Eye (tissue), 1 donor: ENCODE measurements around the gene ALDH1L1.

Experiments used
- DNase-seq: peaks from one replicate; pipeline ENCODE4 v3.0.0-alpha.2; 2015

Gene ALDH1L1

DNA sequence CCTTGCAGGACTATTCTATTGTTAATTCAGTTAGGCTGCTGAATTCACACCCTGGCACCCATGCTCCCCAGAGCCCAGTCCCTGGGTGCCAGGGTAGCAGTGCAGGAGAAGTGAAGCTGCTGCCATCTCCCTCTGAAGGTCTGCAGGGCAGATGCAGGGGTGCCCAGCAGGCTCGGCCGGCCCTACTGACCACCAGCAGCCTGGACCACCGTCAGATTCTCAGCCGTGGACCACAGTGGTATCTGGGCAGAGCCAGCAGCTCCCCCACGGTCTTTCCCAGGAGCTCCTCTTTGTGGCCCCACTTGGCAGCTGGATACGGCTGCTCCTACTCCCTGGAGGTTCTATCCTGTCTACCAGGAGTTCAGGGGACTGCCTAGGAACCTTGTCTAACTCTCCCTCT, 46.8 kb downstream of the ALDH1L1 start:
- no peak for DNase-seq

DNA sequence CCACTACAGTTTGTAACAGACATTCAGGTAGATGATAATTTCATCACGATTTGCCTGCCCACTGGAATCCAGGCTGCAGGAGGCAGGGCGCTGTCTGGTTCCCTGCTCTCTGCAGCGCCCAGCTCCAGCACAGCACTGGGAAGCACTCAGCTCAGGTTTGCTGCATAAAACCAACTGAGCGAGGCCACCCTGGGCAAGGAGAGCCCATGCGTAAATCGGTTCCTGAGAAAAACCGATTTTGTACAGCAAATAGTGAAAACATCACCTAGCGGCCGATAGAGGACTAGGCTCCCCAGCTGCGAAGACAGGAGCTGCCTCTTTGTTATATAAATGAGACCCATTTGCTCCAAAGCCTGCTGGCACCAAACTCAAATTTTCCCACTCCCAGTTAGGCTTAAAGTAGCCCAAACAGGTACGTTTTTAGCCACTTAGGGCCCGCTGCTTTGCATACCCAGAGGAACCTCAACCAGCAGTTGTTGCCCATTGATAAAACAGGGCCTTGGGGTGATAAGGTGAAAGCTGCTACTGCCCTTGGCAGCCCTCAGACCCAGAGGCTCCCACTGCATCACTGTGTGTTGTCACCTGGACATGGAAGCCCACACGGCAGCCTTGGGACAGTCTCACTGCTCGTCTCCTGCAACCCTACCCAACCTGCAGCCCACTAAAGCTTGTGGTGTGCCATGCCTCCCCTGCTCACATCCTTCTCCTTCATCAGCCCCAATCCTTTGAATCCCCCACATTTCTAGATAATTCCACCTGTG, 47.5 kb downstream of the ALDH1L1 start:
- DNase-seq: peak; percentile 54

DNA sequence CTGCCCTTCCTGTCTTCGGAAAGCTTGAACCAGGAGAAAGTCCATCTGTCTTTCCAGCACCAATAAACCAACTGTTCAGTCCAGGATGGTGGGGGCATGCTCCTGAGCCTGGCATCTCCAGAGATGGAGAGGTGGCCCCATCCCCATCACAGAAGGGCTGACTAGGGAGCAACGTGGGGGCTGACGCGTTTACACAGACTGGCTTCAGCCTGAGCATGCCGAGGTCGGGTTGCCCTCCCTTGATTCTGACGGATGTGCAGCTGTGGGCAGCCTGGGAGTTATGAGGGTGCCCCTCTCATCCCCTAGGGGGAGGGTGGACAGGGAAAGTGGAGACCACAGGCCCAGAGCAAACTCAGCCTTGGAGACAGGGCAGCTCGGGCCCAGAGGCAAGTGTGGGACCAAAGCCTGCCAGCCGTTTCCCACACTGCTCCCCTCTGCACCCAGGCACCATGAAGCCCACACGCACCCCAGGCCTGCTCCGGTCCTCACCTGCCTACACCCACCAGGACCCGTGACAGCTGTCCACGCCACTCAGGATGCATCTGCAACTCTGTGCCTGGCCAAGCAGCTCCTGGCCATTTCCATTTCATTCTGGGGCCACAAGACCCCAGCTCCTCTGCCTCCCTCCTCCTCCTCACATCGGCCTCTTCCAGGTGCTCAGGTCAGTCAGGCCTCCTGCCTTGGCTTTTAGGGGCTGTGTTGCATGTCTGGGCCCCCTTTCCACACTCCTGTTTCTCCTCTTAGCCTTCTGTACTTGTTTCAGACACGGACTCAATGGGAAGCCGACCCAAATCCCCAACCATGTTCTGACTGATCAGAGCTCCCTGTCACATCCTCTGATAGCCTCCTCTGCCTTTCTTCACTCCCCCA, 48.3 kb downstream of the ALDH1L1 start:
- no peak for DNase-seq

DNA sequence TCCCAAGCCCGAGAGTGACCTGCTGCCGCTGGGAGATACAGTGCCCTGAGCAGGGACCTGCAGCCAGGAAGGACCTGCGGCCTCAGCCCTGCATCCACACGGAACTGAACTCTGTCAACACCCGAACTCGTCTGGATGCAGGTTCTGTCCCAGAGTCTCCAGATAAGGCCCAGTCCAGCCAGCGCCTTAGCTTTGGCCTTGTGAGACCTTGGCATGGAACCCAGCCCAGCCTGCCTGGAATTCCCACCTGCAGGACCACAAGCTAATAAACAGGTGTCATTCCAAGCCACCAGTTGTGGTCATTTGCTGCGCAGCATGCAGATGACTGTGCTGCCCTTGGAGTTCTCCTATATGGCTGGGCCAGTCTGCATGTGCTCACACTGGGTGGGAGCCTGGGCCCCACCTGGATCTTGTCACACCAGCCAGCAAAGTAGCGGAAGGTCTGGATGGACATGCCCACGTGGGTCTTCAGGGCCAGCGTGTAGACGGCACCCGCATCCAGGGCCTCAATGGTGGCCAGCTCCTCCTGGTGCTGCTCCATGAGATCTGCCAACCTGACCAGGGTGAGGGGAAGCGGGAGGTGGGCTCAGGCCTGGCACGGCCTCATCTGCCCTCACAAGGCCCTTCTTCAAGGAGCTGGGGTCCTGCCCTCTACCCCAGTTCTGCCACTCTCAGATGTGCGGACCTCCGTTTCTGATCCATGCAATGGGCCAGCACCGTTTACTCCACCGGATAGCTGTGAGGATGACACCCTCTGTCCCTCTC, 49.2 kb downstream of the ALDH1L1 start:
- no peak for DNase-seq

DNA sequence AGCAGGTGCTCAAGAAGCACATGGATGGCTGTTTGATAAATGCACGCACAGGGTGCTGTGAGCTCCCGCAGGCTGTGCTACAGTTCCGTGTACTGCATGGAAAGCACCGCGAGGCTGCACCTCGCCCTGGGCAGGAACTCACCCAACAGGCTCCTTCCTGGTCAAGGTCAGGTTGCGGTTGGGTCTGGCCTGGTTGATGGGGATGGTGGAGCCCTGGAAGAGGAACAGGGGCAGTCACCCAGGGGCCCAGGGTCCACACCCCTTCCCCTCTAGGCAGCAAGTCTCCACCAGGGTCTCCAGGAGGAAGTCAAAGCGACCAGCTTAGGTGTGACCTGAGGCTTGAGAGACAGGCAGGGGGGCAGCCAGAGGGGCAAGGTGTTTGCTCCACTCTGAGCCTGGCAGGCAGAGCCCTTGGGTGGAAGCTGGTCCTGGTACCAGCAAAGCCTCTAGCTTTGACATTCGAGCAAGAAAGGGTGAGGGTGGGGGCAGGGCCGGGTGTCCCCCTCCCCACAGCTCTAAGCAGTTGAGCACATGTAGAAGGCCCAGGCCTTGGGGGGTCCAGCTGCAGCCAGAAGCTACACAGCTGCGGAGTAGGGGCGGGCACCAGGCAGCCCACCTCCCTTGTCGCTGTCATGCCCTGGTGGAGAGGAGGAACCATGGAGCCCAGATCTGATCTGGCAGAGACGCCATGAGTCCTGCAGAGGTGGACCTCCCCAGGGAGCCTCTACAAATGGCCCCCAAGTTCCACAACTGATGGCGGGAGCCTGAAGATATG, 50.1 kb downstream of the ALDH1L1 start:
- DNase-seq: no peak

DNA sequence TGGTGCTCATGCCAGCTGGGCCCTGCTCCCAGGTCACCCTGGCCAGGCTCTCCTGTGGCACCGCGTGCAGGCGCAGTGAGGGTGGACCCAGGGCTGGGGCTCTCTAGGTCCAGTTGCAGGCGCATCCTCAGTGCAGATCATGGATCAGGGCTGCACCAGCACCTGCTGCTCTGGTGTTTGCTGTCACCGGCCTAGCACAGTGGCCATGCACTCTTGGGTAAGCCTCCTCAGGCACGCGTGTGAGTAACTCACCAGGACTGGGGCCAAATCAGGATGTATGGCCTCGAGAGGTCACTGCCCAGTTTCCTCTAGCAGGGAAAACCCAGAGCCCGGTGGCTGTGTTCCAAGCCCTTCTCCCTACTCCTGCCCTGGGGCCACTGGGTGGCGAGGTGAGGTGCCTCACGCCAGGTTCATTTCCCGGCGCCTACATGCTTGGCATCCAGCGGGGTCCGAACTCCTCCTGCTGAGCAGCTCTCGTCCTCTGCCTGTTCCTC, 50.9 kb downstream of the ALDH1L1 start:
- DNase-seq: no peak

DNA sequence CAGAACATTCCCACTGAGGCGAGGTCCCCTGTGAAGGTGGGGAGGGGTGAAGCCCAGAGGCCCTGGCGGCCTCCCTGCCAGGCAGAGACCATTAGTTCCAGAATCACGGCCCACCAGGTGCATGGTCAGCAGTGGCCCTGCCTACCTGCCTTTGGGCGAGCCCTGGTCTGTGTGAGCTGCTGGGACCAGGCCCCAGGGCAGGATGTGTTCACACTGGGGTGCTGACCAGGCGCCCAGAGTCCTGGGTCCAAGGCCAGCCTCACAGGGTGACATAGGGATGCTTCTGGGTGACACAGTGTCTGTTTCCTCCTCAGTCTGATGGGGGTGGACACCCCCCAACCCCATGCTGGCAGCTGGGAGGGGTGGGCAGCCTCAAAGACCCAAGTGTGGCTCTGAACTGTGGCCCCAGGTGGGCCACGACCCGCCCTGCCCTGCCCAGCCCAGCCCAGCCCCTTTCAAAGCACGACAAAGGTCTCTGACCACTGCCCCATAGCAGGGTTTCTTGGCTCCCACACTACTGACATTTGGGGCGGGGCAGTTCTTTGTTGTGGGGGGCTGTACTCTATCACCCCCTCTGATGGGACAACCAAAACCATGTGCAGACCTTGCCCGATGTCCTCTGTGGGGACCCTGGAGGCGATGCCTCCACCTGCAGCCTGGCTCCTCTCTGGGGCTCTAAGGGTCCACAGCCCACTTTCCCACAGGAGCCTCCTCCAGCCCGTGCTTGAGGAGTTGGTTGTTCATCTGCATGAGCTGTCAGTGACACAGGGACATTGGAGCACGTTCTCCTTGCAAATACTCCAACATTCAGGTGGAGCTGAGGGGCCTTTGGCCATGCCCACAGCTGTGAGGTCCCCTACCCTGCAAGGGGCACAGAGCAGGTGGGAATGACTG, 51.6 kb downstream of the ALDH1L1 start:
- no peak for DNase-seq

DNA sequence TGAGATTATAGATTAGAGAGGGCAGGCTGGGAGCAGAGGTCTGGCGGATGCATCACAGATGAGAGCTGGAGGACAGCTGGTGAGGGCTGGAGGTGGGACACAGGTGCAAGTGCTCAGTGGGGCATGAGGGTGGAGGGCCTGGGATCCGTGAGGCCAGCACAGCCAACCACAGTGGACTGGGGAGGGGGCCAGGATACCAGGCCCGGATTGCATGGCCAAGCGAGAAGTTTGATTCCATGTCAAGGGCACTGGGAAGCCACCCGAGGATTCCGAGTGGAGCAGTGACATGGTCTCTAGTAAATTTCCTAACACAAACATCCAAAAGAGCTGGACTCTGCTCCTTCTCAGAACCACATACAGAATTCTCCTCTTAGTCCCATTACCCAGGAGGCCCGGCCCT, 52.5 kb downstream of the ALDH1L1 start:
- DNase-seq: no peak

DNA sequence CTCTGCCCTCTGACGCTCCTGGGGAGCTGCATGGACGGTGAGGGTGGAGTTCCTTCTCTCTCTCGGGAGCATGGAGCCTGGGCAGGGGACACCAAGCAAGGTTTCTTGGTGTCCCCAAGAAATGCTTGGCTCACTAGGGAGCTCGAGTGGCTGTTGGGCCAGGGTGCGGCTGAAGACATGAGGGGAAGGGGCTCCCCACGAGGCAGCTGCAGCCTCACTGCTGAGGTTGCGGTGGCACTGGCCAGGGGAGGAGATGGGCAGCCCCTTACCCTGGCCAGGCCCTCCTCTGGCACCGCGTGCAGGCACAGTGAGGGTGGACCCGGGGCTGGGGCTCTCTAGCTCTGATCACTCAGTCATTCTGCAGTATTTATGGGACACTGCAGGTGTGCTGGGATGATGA, 52.9 kb downstream of the ALDH1L1 start:
- DNase-seq: no peak

DNA sequence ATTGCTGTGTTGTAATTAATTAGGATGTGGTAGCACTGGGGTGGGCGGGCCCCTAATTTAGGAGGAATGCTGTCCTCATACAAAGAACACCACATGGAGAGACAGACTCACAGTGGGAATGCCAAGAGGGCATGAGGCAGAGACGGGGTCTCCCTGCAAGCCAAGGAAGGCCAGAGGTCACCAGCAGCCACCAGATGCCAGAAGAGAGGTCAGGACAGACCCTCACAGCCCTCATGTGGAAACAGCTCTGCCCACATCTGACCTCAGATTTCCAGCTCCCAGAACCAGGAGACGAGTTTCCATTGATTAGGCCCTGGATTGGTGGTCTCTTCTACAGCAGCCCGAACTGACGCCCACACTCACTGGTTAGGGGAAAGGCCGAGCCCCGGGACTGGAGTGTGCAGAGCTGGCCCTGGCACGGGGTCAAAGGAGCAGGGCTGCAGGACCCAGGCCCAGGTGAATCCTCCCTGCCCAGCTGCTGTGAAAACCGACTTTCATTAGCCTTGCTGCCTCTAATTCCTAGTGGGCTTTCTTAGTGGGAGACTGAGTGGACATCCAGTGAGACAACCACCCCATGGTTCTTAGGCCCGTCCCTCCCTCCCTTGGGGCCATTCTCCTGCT, 53.5 kb downstream of the ALDH1L1 start:
- DNase-seq: peak; percentile 51

DNA sequence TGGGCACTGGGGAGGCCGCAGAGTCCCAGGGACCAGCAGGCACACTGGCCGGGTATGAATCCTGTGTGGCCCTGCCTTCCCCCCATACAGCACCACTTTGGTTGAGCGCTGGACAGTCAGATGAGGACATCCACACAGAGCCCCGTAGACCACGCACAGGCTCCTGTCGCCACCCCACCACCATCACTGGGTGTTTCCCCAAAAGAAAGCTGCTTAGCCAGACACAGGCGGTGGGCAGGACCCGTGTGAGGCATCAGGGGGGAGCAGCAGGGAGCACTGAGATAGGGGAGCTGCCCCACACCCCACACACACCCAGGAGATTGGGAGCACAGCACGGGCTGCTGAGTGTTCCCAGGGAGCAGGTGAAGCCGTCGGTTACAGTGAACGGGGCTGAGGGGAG, 54.1 kb downstream of the ALDH1L1 start:
- no peak for DNase-seq

DNA sequence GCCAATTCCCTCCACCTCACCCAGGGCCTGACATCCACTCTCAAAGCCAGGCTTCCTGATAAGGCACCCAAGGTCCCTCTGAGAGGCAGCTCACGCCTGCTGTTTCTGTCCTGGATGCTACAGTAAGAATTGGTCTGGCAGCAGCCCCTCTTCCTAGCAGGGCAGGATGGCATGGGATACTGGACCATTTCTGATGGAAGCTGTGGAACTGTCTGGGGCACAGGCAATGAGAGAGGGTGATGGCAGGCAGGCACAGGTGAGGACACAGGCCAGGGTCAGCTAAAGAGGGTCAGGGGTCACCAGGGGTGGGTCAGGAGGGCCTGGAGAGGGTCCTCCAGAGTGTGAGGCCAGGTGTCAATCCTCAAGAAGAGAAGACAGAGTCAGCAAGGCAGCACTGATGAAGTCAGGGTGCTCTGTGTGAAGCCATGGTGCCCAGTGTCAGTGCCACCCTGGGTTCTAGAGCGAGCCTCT, 54.6 kb downstream of the ALDH1L1 start:
- DNase-seq: no peak

DNA sequence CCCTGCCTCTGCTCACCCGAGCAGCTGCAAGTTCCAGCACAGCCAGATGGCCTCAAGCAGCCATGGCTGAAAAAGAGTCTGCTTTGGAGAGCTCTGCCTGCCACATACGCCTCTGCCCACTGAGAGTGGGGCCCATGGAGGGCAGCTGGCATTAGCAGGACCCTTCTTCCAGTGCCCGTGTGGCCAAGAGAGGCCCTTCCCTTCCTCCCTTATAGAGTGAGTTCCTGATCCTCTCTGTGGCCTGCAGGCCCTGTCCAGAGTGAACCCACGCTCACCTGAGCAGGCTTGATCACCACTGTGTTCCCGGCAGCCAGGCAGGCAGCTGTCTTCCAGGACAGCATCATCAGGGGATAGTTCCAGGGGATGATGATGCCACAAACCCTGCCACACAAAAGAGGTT, 55.0 kb downstream of the ALDH1L1 start:
- DNase-seq: no peak

DNA sequence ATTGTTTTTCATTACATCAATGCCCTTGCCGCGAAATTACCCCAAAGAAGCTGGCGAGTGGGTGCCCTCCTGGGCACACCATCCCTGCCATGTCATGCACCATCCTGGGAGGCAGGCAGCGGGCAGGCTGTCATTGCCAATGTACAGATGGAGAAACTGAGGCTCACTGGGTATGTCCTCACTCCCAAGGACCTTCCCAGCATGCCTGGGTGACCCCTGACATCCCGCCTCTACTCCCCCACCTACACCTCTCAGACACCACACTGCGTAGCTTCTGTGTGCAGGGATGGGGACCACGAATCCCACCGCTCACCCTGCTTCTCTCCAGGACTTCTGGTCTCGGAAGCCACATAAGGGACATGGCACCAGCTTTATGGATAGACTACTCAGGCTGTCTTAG, 55.5 kb downstream of the ALDH1L1 start:
- no peak for DNase-seq

DNA sequence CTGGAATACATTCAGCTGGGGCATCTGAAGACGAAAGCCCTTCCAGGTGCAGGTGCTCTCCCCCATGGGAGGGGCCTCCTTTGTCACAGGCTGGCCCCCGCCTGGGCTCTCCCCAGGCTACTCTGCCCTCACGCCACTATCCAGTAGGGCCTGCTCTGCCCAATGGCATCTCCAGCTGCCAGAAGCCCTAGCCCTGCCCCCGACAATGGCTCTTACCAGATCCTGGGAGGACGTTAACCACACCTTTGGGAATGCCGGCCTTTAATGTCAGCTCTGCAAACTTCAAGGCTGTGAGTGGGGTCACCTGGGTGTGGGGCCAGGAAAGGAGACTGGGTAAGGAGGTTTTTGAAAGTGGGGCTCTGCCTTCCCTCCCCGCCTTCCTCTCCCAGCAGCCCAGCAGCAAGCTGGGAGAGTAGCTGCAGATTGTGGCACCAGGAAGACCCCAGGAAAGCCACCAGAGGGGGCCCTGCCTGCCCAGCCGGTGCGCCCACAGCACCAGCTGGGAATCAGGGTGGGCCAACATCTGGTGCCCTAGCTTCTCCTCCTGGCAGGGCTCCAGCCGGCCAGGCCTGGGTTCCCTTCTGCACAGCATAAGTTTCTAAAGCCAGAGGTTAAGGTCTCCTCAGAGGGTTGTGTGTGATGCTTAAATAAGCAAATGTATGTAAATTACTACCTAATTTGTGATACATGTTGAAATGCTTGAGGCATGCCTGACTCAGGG, 56.1 kb downstream of the ALDH1L1 start:
- DNase-seq: no peak

DNA sequence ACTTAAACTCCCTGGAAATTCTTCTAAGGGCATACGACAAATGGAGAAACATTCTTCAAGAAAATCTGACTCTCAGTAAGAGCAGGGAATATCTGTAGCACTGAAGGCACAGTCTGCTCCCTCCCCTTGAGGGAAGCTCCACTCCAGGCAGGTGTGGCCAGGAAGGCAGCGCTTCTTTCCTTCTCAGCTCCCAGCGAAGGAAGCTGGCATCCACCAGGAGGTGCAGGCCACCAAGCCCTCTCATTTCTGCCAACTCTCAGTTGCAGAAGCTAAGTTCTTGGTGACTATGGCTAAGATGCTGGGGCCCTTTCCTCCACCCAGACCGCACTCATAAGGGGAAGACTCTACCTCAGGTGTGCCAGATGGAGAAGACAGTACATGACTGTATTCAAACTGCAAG, 58.8 kb downstream of the ALDH1L1 start:
- DNase-seq: no peak

DNA sequence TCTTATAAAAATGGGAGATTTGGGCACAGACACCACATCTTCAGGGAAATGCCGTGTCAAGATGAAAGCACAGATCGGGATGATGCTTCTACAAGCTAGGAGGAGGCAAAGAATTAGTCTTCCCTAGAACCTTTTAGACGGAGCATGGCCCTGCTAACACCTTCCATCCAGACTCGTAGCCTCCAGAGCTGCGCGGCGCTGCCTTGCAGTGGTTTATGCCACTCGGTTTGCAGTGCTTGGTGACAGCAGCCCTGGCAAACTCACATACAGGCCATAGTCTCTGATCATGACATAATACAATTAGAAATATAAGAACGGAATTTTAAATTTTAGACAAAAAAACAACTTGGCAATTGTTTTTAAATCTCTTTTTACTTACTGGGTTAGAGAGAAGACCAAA, 59.3 kb downstream of the ALDH1L1 start:
- DNase-seq: no peak

DNA sequence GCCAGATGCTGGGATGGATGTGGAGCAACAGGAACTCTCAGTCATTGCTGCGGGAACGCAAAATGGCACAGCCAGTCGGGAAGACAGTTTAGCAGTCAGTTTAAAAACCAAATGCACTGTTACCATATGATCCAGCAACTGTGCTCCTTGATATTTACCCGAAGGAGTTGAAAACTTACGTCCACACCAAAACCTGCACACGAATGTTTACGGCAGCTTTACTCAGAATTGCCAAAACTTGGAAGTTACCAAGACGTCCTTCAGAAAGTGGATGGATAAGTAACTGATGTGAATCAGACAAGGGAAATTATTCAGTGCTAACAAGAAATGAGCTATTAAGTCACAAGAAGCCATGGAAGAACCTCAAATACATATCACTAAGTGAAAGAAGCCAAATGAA, 60.4 kb downstream of the ALDH1L1 start:
- DNase-seq: no peak

DNA sequence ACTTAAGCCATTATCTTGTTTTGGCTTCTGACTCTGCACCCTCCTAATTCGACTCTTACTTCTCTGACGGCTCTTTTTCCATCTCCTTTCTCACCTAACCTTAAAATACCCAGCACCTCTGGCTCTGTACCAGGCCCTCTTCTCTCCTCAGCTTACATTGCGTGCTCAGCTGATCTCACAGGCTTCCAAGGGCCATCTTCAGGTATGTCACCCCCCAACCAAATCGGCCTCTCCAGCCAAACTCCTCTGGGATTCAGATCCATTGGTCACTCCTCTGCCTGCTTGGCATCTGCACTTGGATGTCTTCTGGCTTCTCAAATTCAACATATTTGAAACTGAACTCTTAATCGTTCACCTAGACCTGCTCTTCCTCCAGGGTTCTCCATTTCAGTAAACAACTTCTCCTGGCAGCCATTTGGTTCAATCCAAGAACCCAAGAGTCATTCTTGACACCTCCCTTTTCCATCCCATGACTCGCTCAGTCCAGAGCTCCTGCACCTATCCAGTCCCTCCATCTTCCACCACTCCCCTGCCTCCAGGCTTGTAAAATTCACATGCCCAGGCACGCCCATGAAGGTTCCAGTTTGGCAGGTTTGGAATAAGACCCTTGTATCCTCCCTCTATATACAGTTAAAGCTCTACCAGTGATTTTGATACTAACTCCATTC, 61.2 kb downstream of the ALDH1L1 start:
- DNase-seq: no peak

DNA sequence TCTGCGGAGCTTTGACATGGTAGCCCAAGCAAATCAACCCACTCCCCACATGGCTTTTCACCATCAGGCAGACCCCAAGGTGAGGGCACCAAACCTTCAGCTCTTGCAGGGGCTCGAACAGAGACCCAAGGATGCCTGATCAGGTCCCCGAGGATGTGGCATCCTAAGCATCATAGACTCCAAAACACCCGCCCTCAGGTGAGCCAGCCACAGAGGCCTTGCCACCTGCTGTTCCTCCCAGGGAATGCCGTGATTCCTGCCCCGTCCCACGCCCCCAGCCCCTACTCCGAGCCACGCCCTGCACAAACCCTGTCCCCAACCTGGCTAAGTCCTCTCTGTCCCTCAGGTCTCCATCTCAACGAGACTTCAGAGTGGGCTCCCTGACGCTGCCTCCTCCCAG, 61.8 kb downstream of the ALDH1L1 start:
- no peak for DNase-seq
